Prostate gland (tissue), 2 donors: ENCODE data around the gene FCRLB. TPM values are rescaled to one million over a fixed set of nuclear protein-coding genes. Genes with fewer than 3 reads are reported as not detected.
"Not testable (repeated sequence)": the region's sequence is repeated elsewhere in the genome, so short reads cannot be mapped to it uniquely, and the experiment has no call there.

Experiments used
- DNase-seq: peaks from one replicate; pipeline ENCODE4 v3.0.0-alpha.2; 2019; ENCODE audit warnings: low spot score
- H3K27ac ChIP-seq, 2 donors: fragments of 200-600 bp; sonication (generic); 2 replicates each; pipeline ENCODE4 v1.5.1; 2017 to 2019
- H3K27me3 ChIP-seq: fragments of 200-600 bp; sonication (generic); replicated peaks from 2 replicates; pipeline ENCODE4 v1.5.1; 2019; ENCODE audit not compliant: insufficient read depth
- H3K36me3 ChIP-seq, 2 donors: fragments of 200-600 bp; sonication (generic); 1 replicate in 1 of 2; 2 replicates in 1 of 2; pipeline versions ENCODE4 v1.5.1 to v1.8.1; 2017 to 2019
- H3K4me1 ChIP-seq: fragments of 200-600 bp; sonication (generic); replicated peaks from 2 replicates; pipeline ENCODE4 v1.5.1; 2019
- H3K4me3 ChIP-seq, 2 donors: fragments of 200-600 bp; sonication (generic); 2 replicates each; pipeline ENCODE4 v1.5.1; 2017 to 2019
- H3K9me3 ChIP-seq: fragments of 200-600 bp; sonication (generic); 2 replicates; pipeline ENCODE4 v1.5.1; 2017
- POLR2A ChIP-seq: fragments of 450-650 bp; IDR thresholded peaks from one replicate; pipeline ENCODE4 v1.6.1; 2016; ENCODE audit warnings: antibody characterized with exemption, mild to moderate bottlenecking
- POLR2AphosphoS5 ChIP-seq: sonication (generic); formaldehyde crosslinking; IDR thresholded peaks from one replicate; pipeline ENCODE4 v1.6.1; 2017; ENCODE audit warnings: antibody characterized with exemption
- WGBS: methylation state at CpG from one replicate; pipeline ENCODE4 v1.1.5; 2018; 5-methylcytosine and 5-hydroxymethylcytosine counted together
- intact Hi-C: fragments of 100-400 bp; cut with DNase I; formaldehyde crosslinking; loops from one replicate; pipeline ENCODE4 v1.14.2; 2022
- total RNA-seq, 2 donors: library from RNA; depleted of rRNA; stranded (reverse); fragments of >200 nt; gene quantifications; one replicate each; pipeline ENCODE4 v1.1.0, GENCODE V29; 2016
- TF ChIP-seq, protein P1 (sequence below), 4 experiments: fragments of 200-600 bp in 2 of 4; fragments of 450-650 bp in 2 of 4; sonication (generic) in 2 of 4; IDR thresholded peaks; 1 replicate in 3 of 4; 2 replicates in 1 of 4; pipeline ENCODE4 v1.5.1; 2016 to 2019; ENCODE audit warnings: antibody characterized with exemption in 4 of 4, mild to moderate bottlenecking in 2 of 4, moderate library complexity in 2 of 4

The FCRLB gene
- total RNA-seq, 2 donors from 2014 or later, result 0.36 to 2.3 TPM

DNA sequence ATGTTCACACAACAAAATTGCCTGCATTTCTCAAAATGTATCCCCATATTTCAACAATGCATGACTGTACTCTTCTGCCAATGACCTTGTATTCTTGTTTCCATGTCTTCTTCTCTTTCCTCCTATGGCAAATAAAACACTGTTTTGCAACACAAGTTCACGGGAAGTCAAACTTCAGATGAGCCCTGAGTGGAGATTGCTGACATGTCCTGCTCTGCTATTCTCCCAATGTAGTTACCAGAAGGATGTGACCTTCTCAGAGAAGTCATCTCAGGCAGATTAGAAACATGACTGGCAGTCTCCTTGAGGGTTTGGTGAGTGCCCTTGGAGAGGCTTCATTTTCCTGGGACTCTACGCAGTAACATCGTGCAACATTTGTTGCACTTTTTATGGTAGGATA, 42.8 kb upstream of the FCRLB start:
- Histone ChIP-seq H3K9me3 (no peaks in the 10 kb centered on the region), H3K4me1 (no peaks in the 10 kb centered on the region), H3K27me3 (no peaks in the 10 kb centered on the region), H3K4me3 (no peak overlapping the region), H3K27ac (no peak overlapping the region), H3K36me3 (no peaks in the 10 kb centered on the region)
- no peak for TF ChIP-seq POLR2AphosphoS5
- no peak for DNase-seq
- WGBS, result 89% methylated on average over 3 of the region's 3 CpGs
- intact Hi-C loops, result no loop called here

DNA sequence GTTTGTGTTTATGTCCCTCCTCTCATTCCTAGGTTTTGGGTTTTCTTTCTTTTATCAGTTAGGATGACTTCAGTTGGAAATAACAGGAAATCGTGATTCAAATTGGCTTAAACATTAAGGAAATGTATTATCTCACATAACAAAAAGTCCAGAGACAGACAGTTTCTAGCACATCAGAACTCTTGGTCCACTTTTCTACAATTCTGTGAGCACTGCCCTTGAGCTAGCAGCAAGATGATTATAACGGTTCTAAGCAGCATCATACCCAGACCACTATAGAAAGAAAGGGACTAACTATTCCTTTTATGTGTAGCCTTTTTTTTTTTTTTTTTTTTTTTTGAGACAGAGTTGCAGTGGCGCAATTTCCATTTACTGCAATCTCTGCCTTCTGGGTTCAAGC, 39.5 kb upstream of the FCRLB start:
- H3K27me3 ChIP-seq, result no peaks in the 10 kb centered on the region
- no peak overlapping the region for H3K27ac ChIP-seq
- DNase-seq, result no peak
- H3K36me3 ChIP-seq, result no peaks in the 10 kb centered on the region
- H3K4me3 ChIP-seq, result no peak overlapping the region
- no peaks in the 10 kb centered on the region for H3K4me1 ChIP-seq
- TF ChIP-seq, protein P1, sequence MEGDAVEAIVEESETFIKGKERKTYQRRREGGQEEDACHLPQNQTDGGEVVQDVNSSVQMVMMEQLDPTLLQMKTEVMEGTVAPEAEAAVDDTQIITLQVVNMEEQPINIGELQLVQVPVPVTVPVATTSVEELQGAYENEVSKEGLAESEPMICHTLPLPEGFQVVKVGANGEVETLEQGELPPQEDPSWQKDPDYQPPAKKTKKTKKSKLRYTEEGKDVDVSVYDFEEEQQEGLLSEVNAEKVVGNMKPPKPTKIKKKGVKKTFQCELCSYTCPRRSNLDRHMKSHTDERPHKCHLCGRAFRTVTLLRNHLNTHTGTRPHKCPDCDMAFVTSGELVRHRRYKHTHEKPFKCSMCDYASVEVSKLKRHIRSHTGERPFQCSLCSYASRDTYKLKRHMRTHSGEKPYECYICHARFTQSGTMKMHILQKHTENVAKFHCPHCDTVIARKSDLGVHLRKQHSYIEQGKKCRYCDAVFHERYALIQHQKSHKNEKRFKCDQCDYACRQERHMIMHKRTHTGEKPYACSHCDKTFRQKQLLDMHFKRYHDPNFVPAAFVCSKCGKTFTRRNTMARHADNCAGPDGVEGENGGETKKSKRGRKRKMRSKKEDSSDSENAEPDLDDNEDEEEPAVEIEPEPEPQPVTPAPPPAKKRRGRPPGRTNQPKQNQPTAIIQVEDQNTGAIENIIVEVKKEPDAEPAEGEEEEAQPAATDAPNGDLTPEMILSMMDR (IDR thresholded peaks at IDR 0.05), result no peak
- TF ChIP-seq POLR2A, result no peak
- no peak for TF ChIP-seq POLR2AphosphoS5
- H3K9me3 ChIP-seq, result no peaks in the 10 kb centered on the region
- intact Hi-C loops, result no loop called here
- 82% methylated on average over 3 of the region's 3 CpGs for WGBS

DNA sequence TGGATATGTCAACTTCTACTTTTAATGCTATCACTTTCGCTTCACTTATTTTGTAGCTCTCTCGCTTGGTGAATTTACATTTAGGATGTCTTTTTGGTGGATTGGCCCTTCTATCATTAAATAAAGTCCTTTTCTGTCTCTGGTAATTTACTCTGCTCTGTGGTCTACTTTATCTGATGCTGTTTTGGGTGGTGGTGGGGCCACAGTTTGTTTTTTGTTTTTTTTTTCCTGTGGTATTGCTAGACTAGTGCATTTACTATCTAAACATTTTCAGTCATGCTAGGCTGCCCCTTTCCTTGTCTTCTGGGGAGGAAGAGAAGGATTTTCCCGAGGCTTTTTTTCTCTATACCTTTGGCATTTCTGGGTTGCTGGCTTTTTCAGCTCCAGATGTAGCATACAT, 32.4 kb upstream of the FCRLB start:
- no peak overlapping the region for H3K27ac ChIP-seq
- peaks cover 4% of the 10 kb centered on the region for H3K27me3 ChIP-seq
- no peaks in the 10 kb centered on the region for H3K4me1 ChIP-seq
- H3K9me3 ChIP-seq, result no peaks in the 10 kb centered on the region
- WGBS, result 75% methylated on average over 3 of the region's 3 CpGs
- DNase-seq, result no peak
- no peaks in the 10 kb centered on the region for H3K36me3 ChIP-seq
- intact Hi-C loops, result no loop called here
- no peak overlapping the region for H3K4me3 ChIP-seq
- TF ChIP-seq, protein P1 (IDR thresholded peaks at IDR 0.05), result no peak
- no peak for TF ChIP-seq POLR2A
- TF ChIP-seq POLR2AphosphoS5, result no peak

DNA sequence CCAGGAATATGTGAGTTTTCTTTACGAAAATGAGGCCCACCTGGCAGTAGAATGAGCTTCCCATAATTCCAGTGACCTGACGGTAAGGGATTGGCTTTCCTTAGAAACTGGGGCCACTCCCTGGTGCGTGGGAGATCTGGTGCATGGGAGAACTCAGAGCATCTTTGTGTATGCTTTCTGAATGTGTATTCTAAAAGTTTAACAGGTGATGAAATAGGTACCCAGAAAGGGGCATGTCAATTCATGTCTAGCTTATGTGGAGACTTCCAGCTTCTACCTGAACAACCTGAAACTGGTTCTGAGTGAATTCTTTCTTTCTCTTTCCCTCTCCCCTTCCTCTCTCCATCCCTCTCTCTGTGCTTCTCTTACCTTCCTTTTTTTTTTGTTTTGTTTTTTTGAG, 29.5 kb upstream of the FCRLB start:
- no peaks in the 10 kb centered on the region for H3K4me1 ChIP-seq
- H3K4me3 ChIP-seq, result no peak overlapping the region
- no peaks in the 10 kb centered on the region for H3K9me3 ChIP-seq
- intact Hi-C loops, result no loop called here
- no peak for DNase-seq
- no peak overlapping the region for H3K27ac ChIP-seq
- WGBS, result 37% methylated on average over 3 of the region's 3 CpGs
- no peak for TF ChIP-seq POLR2AphosphoS5
- TF ChIP-seq, protein P1 (IDR thresholded peaks at IDR 0.05), result no peak
- TF ChIP-seq POLR2A, result no peak
- H3K36me3 ChIP-seq, result no peaks in the 10 kb centered on the region
- H3K27me3 ChIP-seq, result peaks cover 4% of the 10 kb centered on the region

DNA sequence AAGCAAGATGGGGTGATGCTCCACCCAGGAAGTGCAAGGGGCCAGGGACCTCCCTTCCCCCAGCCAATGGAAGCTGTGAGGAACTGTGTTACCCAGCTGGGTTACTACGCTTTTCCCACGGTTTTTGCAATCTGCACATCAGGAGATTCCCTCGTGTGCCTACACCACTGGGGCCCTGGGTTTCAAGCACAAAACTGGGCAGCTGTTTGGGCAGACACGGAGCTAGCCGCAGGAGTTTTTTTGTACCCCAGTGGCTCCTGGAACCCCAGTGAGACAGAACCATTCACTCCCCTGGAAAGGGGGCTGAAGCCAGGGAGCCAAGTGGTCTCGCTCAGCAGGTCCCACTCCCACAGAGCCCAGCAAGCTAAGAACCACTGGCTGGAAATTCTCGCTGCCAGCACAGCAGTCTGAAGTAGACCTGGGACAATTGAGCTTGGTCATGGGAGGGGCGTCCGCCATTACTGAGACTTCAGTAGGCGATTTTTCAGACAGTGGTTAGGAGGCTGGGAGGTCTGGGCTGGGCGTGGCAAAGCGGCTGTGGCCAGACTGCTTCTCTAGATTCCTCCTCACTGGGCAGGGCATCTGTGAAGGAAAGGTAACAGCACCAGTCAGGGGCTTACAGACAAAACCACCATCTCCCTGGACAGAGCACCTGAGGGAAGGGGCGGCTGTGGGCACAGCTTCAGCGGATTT, 28.2 kb upstream of the FCRLB start:
- DNase-seq, H3K9me3 ChIP-seq, H3K27ac ChIP-seq, H3K27me3 ChIP-seq, H3K4me1 ChIP-seq, H3K4me3 ChIP-seq, H3K36me3 ChIP-seq, intact Hi-C loops: not testable (repeated sequence)
- WGBS, result 90% methylated on average over 13 of the region's 14 CpGs

DNA sequence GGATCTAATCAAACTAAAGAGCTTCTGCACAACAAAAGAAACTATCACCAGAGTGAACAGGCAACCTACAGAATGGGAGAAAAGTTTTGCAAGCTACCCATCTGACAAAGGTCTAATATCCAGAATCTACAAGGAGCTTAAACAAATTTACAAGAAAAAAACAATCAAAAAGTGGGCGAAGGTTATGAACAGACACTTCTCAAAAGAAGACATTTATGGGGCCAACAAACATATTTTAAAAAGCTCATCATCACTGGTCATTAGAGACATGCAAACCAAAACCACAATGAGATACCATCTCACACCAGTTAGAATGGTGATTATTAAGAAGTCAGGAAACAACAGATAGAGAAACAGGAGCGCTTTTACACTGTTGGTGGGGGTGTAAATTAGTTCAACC, 23.0 kb upstream of the FCRLB start:
- WGBS, result 67% methylated on average over 2 of the region's 2 CpGs
- DNase-seq, H3K4me1 ChIP-seq, H3K27me3 ChIP-seq, H3K9me3 ChIP-seq, H3K27ac ChIP-seq, intact Hi-C loops, H3K4me3 ChIP-seq, H3K36me3 ChIP-seq: not testable (repeated sequence)
